Adrenal gland (tissue), 12 donors: Measurements from ENCODE around the gene CRB1. TPM values are rescaled to one million over a fixed set of nuclear protein-coding genes. Genes with fewer than 3 reads are reported as not detected.

Experiments
- DNase-seq, 7 donors: peaks; one replicate each; pipeline ENCODE4 v3.0.0-alpha.2; 2019 to 2020
- H3K27ac ChIP-seq, 5 donors: fragments of 200-600 bp; sonication (generic) in 4 of 5; 1 replicate in 3 of 5; 2 replicates in 2 of 5; pipeline versions ENCODE4 v1.5.1 to v1.8.0; 2016 to 2020; ENCODE audit warnings: mild to moderate bottlenecking in 1 of 5
- H3K27me3 ChIP-seq: fragments of 200-600 bp; 2 replicates; pipeline ENCODE4 v1.8.0; 2021
- H3K36me3 ChIP-seq, 2 donors: fragments of 200-600 bp; replicated peaks in 1 of 2; 1 replicate in 1 of 2; 2 replicates in 1 of 2; pipeline versions ENCODE4 v1.5.1 to v1.8.0; 2018 to 2022
- H3K4me1 ChIP-seq, 2 donors: fragments of 200-600 bp; replicated peaks in 1 of 2; 1 replicate in 1 of 2; 2 replicates in 1 of 2; pipeline versions ENCODE4 v1.5.1 to v1.8.0; 2018 to 2021
- H3K4me3 ChIP-seq, 4 donors: fragments of 200-600 bp; sonication (generic) in 3 of 4; one replicate each; pipeline ENCODE4 v1.5.1; 2016 to 2018
- H3K9me3 ChIP-seq, 3 donors: fragments of 200-600 bp; sonication (generic) in 1 of 3; replicated peaks in 1 of 3; 1 replicate in 2 of 3; 2 replicates in 1 of 3; pipeline versions ENCODE4 v1.5.1 to v1.8.0; 2016 to 2021
- POLR2A ChIP-seq, 2 donors: fragments of 450-650 bp; IDR thresholded peaks; one replicate each; pipeline ENCODE4 v1.6.1; 2017; ENCODE audit warnings: antibody characterized with exemption in 2 of 2, mild to moderate bottlenecking in 2 of 2, moderate library complexity in 1 of 2
- WGBS, 4 donors: extraction: QIAGEN DNeasy Blood & Tissue Kit in 2 of 4; methylation state at CpG; one replicate each; pipeline versions ENCODE4 v1.1.5 to v1.1.7; 2013 to 2017; 5-methylcytosine and 5-hydroxymethylcytosine counted together
- intact Hi-C, 2 donors: fragments of 100-400 bp; cut with DNase I; formaldehyde crosslinking; loops; one replicate each; pipeline versions ENCODE4 v1.14.1 to v1.15.0; 2022 to 2023
- polyA plus RNA-seq, 3 donors: library from polyadenylated mRNA; stranded (reverse); fragments of 200-250 nt in 2 of 3; fragments of 350-450 nt in 1 of 3; fragmentation: Illumina TruSeq in 1 of 3; extraction: RNeasy Lipid Tissue Mini Kit (QIAGEN cat#74804) in 1 of 3; gene quantifications; one replicate each; pipeline ENCODE4 v1.2.3, GENCODE V29; 2013 to 2014
- total RNA-seq, 9 donors: library from RNA; depleted of rRNA in 4 of 9; stranded (reverse); fragments of >200 nt in 4 of 9; fragments of 120-200 nt in 1 of 9; fragmentation: NEBNext Ultra II Directional in 1 of 9; extraction: Animal tissue kit (Norgen Biotek cat#: 25700) in 1 of 9; gene quantifications; one replicate each; pipeline versions ENCODE4 v1.1.0 to v1.2.4, GENCODE V29; 2013 to 2023
- TF ChIP-seq, protein P1 (sequence below), 6 experiments: fragments of 450-650 bp in 4 of 6; fragments of 200-600 bp in 2 of 6; sonication (generic) in 1 of 6; IDR thresholded peaks; 1 replicate in 5 of 6; 2 replicates in 1 of 6; pipeline versions ENCODE4 v1.5.1 to v1.8.0; 2016 to 2021; ENCODE audit warnings: antibody characterized with exemption in 6 of 6, mild to moderate bottlenecking in 2 of 6, moderate library complexity in 1 of 6
- donor health status: healthy with polysubstance abuse.
- donor health status: Bipolar disorder and iron deficiency.
- donor health status: DM: yes; HTN: yes; CAD: no.
- donor health status: DM: no; HTN: no; CAD: no.
- donor health status: DM: no; HTN: no; CAD: no.
- donor health status: DM: yes; HTN: yes; CAD: no.

The CRB1 gene
- total and polyA plus RNA-seq, 12 donors, result 0.11 to 0.92 (median 0.39) TPM; not detected in 2

DNA sequence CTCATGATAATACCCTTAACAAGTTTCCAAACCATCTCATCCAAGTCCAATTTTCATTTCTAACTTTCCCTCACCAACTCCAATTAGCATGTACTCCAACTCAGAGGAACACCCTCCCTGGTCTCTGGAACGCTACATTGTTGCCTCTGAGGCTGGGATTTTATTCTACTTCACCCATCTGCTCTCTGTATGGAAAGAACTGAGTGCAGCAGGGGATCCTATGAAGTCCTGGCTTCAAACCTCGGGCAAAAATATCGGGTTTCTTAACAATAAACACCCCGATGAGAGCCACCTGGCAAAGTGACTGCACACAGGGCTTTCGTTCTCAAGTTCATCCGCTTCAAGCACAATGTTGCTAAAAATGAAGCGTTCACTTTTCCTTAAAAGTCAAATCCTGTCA lies 99.6 kb downstream of the CRB1 start:
- Histone ChIP-seq H3K4me1 (no peaks in the 10 kb centered on the region), H3K27me3 (no peaks in the 10 kb centered on the region), H3K36me3 (no peaks in the 10 kb centered on the region), H3K9me3 (no peaks in the 10 kb centered on the region), H3K4me3 (no peak overlapping the region), H3K27ac (no peak overlapping the region)
- WGBS, 4 donors, result 76 to 92% (median 82%) methylated on average over 7 of the region's 7 CpGs
- intact Hi-C loops, result no loop called here
- no peak for TF ChIP-seq POLR2A (IDR thresholded peaks at IDR 0.05)
- TF ChIP-seq, protein P1, sequence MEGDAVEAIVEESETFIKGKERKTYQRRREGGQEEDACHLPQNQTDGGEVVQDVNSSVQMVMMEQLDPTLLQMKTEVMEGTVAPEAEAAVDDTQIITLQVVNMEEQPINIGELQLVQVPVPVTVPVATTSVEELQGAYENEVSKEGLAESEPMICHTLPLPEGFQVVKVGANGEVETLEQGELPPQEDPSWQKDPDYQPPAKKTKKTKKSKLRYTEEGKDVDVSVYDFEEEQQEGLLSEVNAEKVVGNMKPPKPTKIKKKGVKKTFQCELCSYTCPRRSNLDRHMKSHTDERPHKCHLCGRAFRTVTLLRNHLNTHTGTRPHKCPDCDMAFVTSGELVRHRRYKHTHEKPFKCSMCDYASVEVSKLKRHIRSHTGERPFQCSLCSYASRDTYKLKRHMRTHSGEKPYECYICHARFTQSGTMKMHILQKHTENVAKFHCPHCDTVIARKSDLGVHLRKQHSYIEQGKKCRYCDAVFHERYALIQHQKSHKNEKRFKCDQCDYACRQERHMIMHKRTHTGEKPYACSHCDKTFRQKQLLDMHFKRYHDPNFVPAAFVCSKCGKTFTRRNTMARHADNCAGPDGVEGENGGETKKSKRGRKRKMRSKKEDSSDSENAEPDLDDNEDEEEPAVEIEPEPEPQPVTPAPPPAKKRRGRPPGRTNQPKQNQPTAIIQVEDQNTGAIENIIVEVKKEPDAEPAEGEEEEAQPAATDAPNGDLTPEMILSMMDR (IDR thresholded peaks at IDR 0.05), result no peak
- no peak for DNase-seq

DNA sequence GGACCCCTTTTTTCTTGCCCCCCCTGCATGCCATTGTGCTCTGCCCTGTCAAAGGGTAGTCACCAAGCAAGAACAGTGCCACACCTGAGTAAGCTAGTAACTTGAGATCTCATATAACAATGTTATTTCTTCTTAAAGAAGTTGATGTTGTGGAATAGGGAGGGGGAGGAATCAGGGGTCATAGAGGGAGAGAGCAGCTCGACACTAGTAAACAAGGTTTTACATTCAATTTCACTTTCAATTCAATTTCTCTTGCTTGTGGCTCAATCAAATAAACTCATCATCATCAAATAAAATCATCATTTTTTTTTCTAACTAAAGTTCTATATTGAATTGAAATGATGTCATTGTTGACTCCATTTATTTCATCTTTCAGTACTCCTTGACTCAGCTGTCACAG lies 106.4 kb downstream of the CRB1 start:
- H3K4me1 ChIP-seq, result no peaks in the 10 kb centered on the region
- H3K4me3 ChIP-seq, result no peak overlapping the region
- no peaks in the 10 kb centered on the region for H3K27me3 ChIP-seq
- TF ChIP-seq POLR2A (IDR thresholded peaks at IDR 0.05), result no peak
- TF ChIP-seq, protein P1 (IDR thresholded peaks at IDR 0.05), result no peak
- DNase-seq, result no peak
- H3K36me3 ChIP-seq, result no peaks in the 10 kb centered on the region
- H3K9me3 ChIP-seq, result no peaks in the 10 kb centered on the region
- intact Hi-C loops, result no loop called here
- 67 to 83% (median 76%) methylated on average over 1 of the region's 1 CpG for WGBS, 4 donors
- H3K27ac ChIP-seq, result no peak overlapping the region

GRCh38 chr1:197384471-197384870 lies 116.4 kb downstream of the CRB1 start:
- 68 to 77% (median 69%) methylated on average over 6 of the region's 6 CpGs for WGBS, 4 donors
- H3K4me3 ChIP-seq, result no peak overlapping the region
- intact Hi-C loops, result no loop called here
- H3K9me3 ChIP-seq, result no peaks in the 10 kb centered on the region
- H3K27ac ChIP-seq, result no peak overlapping the region
- no peaks in the 10 kb centered on the region for H3K27me3 ChIP-seq
- DNase-seq, result no peak
- TF ChIP-seq, protein P1 (IDR thresholded peaks at IDR 0.05), result no peak
- TF ChIP-seq POLR2A (IDR thresholded peaks at IDR 0.05), result no peak
- no peaks in the 10 kb centered on the region for H3K4me1 ChIP-seq
- no peaks in the 10 kb centered on the region for H3K36me3 ChIP-seq

GRCh38 chr1:197388801-197389200 lies 120.7 kb downstream of the CRB1 start:
- Histone ChIP-seq H3K36me3 (no peaks in the 10 kb centered on the region), H3K4me1 (no peaks in the 10 kb centered on the region), H3K27me3 (no peaks in the 10 kb centered on the region), H3K9me3 (no peaks in the 10 kb centered on the region), H3K27ac (no peak overlapping the region), H3K4me3 (no peak overlapping the region)
- TF ChIP-seq, protein P1 (IDR thresholded peaks at IDR 0.05), result no peak
- no peak for TF ChIP-seq POLR2A (IDR thresholded peaks at IDR 0.05)
- intact Hi-C loops, result no loop called here
- DNase-seq, result no peak
- WGBS, 4 donors, result 89 to 97% (median 90%) methylated on average over 1 of the region's 1 CpG
